ENCODE data around the gene FREY1.
"Not testable (repeated sequence)": the region's sequence is repeated elsewhere in the genome, so short reads cannot be mapped to it uniquely, and the experiment has no call there.

Gene FREY1

GRCh38 chr11:45915446-45915845 lies 8.4 kb upstream of the FREY1 start:
- DNase-seq (ENCODE audit: low spot score) (no peak), FAIRE-seq (no peak)

- no peak for DNase-seq (ENCODE audit: low spot score)
- no peak for FAIRE-seq
Measured at GRCh38 chr11:45913942-45914635, 7.0 kb upstream of the FREY1 start.

- no peak for DNase-seq (ENCODE audit: low spot score)
- no peak for FAIRE-seq
Measured at GRCh38 chr11:45913514-45913913, 6.4 kb upstream of the FREY1 start.

GRCh38 chr11:45910623-45911022 lies 3.6 kb upstream of the FREY1 start:
- no peak for FAIRE-seq
- no peak for DNase-seq (ENCODE audit: low spot score)

- no peak for DNase-seq (ENCODE audit: low spot score)
- FAIRE-seq = no peak
Measured at GRCh38 chr11:45909594-45910475, 2.8 kb upstream of the FREY1 start.

- DNase-seq (ENCODE audit: low spot score) (no peak), FAIRE-seq (no peak)
Measured at GRCh38 chr11:45907911-45908370, 870 bp upstream of the FREY1 start.

- DNase-seq (ENCODE audit: low spot score) = no peak
Measured at GRCh38 chr11:45906096-45906682, 882 bp downstream of the FREY1 start.

GRCh38 chr11:45905576-45905975 lies 1.5 kb downstream of the FREY1 start:
- not testable (repeated sequence) for FAIRE-seq; DNase-seq (ENCODE audit: low spot score)

More at GRCh38 chr11:45906096-45906682, 882 bp downstream of the FREY1 start:
- FAIRE-seq = no peak

GRCh38 chr11:45905095-45905494 lies 2.0 kb downstream of the FREY1 start:
- FAIRE-seq (no peak), DNase-seq (ENCODE audit: low spot score) (no peak)

GRCh38 chr11:45904309-45904915 lies 2.7 kb downstream of the FREY1 start:
- DNase-seq (ENCODE audit: low spot score) (no peak), FAIRE-seq (no peak)

GRCh38 chr11:45902452-45903380 lies 4.4 kb downstream of the FREY1 start:
- no peak for FAIRE-seq

GRCh38 chr11:45901626-45902025 lies 5.4 kb downstream of the FREY1 start:
- FAIRE-seq (no peak), DNase-seq (ENCODE audit: low spot score) (no peak)

More at GRCh38 chr11:45902452-45903380, 4.4 kb downstream of the FREY1 start:
- DNase-seq (ENCODE audit: low spot score) = no peak

- no peak for DNase-seq (ENCODE audit: low spot score)
- FAIRE-seq = no peak
Measured at GRCh38 chr11:45900916-45901617, 6.0 kb downstream of the FREY1 start.

GRCh38 chr11:45900175-45900800 lies 6.8 kb downstream of the FREY1 start:
- peak; percentile 23 for DNase-seq (ENCODE audit: low spot score)
- not testable (repeated sequence) for FAIRE-seq

GRCh38 chr11:45899448-45900174 lies 7.5 kb downstream of the FREY1 start:
- peak; percentile 94 for DNase-seq (ENCODE audit: low spot score)
- FAIRE-seq = peak; percentile 89

- FAIRE-seq = no peak
Measured at GRCh38 chr11:45899086-45899447, 8.0 kb downstream of the FREY1 start.

GRCh38 chr11:45897556-45897955 lies 9.5 kb downstream of the FREY1 start:
- FAIRE-seq (no peak), DNase-seq (ENCODE audit: low spot score) (no peak)

More at GRCh38 chr11:45899086-45899447, 8.0 kb downstream of the FREY1 start:
- DNase-seq (ENCODE audit: low spot score) = no peak

GRCh38 chr11:45896422-45896984 lies 10.6 kb downstream of the FREY1 start:
- DNase-seq (ENCODE audit: low spot score) = no peak
- no peak for FAIRE-seq

Data from urothelium cell line (cell line).